ENCODE measurements around the gene TUBA4A. TPM values are rescaled to one million over a fixed set of nuclear protein-coding genes. Genes with fewer than 3 reads are reported as not detected.
"Not testable (repeated sequence)": the region's sequence is repeated elsewhere in the genome, so short reads cannot be mapped to it uniquely, and the experiment has no call there.

The TUBA4A gene
- total RNA-seq, 2 experiments from 2014 or later, result 237 to 266 TPM

DNA sequence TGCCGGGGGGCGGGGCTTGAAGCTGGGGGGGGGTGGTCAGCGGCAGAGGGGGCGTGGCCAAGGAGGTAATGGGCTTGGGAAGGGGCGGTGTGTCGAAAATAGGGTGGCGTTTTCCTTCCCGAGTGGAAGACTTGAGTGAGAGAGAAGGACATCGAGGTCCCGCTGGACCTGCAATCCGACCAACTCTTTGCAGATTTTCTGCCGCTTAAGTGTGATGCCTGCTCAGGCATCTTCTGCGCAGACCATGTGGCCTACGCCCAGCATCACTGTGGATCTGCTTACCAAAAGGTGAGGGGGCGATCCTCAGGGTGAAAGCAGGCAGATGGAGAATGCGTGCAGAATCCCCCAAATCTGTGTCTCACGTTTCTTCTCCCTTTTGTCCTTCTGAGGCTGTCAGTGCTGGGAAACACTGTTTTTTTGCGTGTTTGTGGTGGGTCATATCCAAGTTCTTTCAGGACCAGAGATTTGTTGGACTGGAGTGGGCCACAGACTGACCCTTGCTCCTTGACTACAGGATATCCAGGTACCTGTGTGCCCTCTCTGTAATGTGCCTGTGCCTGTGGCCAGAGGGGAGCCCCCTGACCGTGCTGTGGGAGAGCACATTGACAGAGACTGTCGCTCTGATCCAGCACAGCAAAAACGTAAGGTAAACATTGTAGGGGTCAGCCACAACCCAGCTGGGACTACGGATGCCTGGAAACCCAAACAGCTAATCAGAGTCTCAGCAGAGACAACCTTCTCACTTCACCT, 46.4 kb downstream of the TUBA4A start:
- Mint-ChIP-seq H3K4me1 (peaks cover 47% of the 10 kb centered on the region), H3K4me3 (peak overlapping the region; percentile 85), H3K9me3 (peaks cover 7% of the 10 kb centered on the region), H3K36me3 (peaks cover 16% of the 10 kb centered on the region), H3K27ac (peak overlapping the region; percentile 93), H3K27me3 (no peaks in the 10 kb centered on the region)
- ATAC-seq (ENCODE audit: low read depth), result no peak
- DNase-seq, result no peak
- POLR2A ChIA-PET, result interaction anchor here (1.4 to 5.2 kb wide), 13 partner anchors 10 to 72 kb away, joined by 5 to 92 read pairs (median 14); partner anchors contain the start of genes ANKZF1, ATG9A, CNPPD1 and DNAJB2

DNA sequence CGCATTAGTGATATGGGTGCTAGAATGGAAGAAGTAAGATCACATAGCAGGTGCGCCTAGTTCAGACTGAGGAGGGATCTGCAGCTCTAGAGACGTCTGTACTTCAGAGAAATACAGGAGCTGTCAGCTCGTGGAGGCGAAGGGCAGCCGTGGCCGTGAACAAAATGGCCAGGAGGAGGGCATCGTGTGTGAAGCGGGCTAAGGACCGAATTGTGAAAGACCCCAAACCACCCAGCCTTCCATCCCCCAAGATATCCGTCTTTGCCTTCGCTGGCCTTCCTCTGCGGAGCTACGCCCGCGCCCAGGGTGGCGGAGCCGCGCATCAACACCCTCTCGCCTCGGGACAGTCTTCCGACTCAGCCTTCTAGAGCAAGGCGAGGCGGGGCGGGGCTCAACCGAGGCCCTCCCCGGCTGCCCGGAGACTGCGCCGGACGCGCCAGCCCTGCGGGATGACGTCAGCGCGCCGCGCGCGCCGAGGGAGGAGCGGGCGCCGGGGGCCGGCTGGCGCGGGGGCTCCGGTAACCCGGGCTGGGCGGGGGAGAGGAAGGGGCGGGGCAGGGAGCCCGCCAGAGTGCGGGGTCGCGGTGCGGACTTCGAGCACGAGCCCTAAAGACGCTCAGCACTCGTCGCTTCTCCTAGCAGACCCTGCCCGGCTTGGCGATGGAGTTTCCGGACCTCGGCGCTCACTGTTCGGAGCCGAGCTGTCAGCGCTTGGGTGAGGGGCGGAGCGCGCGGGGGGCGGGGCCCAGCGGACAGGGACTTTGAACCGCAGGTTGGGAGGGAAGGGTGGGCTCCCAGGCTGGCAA, 47.2 kb downstream of the TUBA4A start, which contains the start of gene ZFAND2B:
Gene ZFAND2B, plus strand, starts transcription at position 455 of the 806 bp plus-strand sequence. Its CDS starts 206 bp downstream, at position 661.
- POLR2A ChIA-PET, result interaction anchor here (0.6 to 5.2 kb wide), 17 partner anchors 9 to 72 kb away, joined by 3 to 92 read pairs (median 8); partner anchors contain the start of genes ANKZF1, ATG9A, CNPPD1 and DNAJB2
- DNase-seq (peak; percentile 99), ATAC-seq (ENCODE audit: low read depth) (peak; percentile 97)
- Mint-ChIP-seq H3K9me3 (peaks cover 7% of the 10 kb centered on the region), H3K27me3 (no peaks in the 10 kb centered on the region), H3K4me3 (peak within 1 kb of the TSS; percentile 85), H3K36me3 (peaks cover 15% of the 10 kb centered on the region), H3K27ac (peak within 1 kb of the TSS; percentile 93), H3K4me1 (peaks cover 47% of the 10 kb centered on the region)

DNA sequence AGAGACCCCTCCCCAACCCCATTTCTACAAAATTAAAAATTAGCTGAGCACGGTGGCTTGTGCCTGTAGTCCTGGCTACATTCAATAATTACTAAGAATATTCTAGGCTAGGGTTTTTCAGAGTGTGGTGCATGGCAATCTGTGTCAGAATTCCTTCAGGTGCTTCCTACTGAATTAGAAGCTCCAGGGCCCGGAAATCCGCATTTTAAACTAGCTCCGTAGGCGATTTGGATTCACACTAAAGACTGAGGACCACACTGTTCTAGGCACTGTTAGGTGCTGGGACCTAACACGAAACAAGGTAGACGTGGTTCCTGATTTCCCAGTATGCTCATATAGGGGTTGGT, 47.8 kb downstream of the TUBA4A start:
- peaks cover 13% of the 10 kb centered on the region for H3K36me3 Mint-ChIP-seq
- POLR2A ChIA-PET, result interaction anchor here (0.6 to 5.2 kb wide), 15 partner anchors 9 to 73 kb away, joined by 4 to 92 read pairs (median 9); partner anchors contain the start of genes ANKZF1, ATG9A, CNPPD1 and DNAJB2
- peaks cover 42% of the 10 kb centered on the region for H3K4me1 Mint-ChIP-seq
- DNase-seq, result no peak
- H3K27ac Mint-ChIP-seq, result peak overlapping the region; percentile 93
- peak overlapping the region; percentile 85 for H3K4me3 Mint-ChIP-seq
- no peaks in the 10 kb centered on the region for H3K27me3 Mint-ChIP-seq
- peaks cover 9% of the 10 kb centered on the region for H3K9me3 Mint-ChIP-seq
- ATAC-seq (ENCODE audit: low read depth), result no peak

DNA sequence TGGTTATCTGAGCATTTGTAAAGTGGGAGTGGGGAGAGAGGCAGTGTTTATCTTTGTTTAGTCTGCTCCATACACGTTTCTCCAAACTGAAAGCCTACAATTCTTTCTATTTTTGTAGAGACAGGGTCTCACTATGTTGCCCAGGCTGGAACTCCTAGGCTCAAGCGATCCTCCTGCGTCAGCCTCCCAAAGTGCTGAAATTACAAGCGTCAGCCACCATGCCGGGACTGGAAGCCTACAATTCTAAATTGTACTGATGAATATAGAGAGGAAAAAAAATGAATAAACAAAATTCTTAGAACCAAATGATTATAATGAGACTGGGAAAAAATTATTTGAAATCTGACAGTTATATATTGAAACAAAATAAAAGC, 48.6 kb downstream of the TUBA4A start:
- no peak for ATAC-seq (ENCODE audit: low read depth)

DNA sequence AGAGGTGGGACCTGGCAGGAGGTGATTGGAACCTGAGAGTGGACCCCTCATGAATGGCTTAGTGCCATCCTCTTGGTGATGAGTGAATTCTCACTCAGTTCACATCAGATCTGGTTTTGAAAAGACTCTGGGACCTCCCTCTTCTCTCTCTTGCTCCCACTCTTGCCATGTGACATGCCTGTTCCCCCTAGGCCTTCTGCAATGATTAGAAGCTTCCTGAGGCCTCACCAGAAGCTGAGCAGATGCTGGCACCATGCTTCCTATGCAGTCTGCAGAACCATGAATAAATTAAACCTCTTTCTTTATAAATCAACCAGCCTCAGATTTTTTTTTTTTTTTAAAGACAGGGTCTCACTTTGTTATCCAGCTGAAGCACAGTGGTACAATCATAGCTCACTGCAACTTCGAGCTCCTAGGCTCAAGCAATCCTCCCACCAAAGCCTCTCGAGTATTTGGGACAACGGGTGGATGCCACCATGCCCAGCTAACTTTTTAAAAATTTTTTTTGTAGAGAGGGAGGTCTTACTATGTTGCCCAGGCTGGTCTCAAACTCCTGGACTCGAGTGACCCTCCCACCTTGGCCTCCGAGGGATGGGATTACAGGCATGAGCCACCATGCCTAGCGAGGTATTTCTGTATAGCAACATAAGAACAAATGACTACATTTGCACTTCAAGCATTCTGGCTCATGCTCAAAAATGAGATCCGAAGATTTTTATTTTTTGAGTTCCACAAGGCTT, 49.1 kb downstream of the TUBA4A start:
- Mint-ChIP-seq H3K27ac (no peak overlapping the region), H3K4me1 (peaks cover 39% of the 10 kb centered on the region), H3K36me3 (peaks cover 10% of the 10 kb centered on the region), H3K27me3 (no peaks in the 10 kb centered on the region), H3K4me3 (no peak overlapping the region), H3K9me3 (peaks cover 10% of the 10 kb centered on the region)
- ATAC-seq (ENCODE audit: low read depth), result no peak
- POLR2A ChIA-PET, result interaction anchor here (1.4 to 3.3 kb wide), 3 partner anchors 23 to 49 kb away, joined by 4 to 73 read pairs (median 4); partner anchors contain the start of gene TUBA4A
- DNase-seq, result no peak

More for the DNA sequence above, 48.6 kb downstream of the TUBA4A start:
- Mint-ChIP-seq H3K27me3 (no peaks in the 10 kb centered on the region), H3K4me3 (no peak overlapping the region), H3K36me3 (peaks cover 12% of the 10 kb centered on the region), H3K9me3 (peaks cover 10% of the 10 kb centered on the region), H3K27ac (peak overlapping the region; percentile 93), H3K4me1 (peaks cover 44% of the 10 kb centered on the region)
- POLR2A ChIA-PET, result interaction anchor here (2.0 to 5.2 kb wide), 3 partner anchors 8 to 29 kb away, joined by 9 to 92 read pairs (median 73); partner anchors contain the start of gene CNPPD1
- no peak for DNase-seq

DNA sequence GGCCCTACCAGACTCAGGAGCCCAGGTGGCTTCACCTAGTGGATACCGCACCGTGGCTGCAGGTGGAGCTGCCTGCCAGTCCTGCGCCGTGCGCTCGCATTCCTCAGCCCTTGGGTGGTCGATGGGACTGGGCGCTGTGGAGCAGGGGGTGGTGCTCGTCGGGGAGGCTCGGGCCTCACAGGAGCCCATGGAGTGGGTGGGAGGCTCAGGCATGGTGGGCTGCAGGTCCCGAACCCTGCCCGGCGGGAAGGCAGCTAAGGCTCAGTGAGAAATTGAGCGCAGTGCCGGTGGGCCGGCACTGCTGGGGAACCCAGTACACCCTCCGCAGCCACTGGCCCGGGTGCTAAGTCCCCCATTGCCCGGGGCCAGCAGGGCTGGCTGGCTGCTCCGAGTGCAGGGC, 52.4 kb downstream of the TUBA4A start:
- ATAC-seq (ENCODE audit: low read depth); H3K9me3 Mint-ChIP-seq; H3K4me3 Mint-ChIP-seq; H3K27me3 Mint-ChIP-seq; H3K36me3 Mint-ChIP-seq; DNase-seq: not testable (repeated sequence)
- peak overlapping the region; percentile 92 for H3K27ac Mint-ChIP-seq
- peaks cover 23% of the 10 kb centered on the region for H3K4me1 Mint-ChIP-seq
- POLR2A ChIA-PET, result interaction anchor here (1.1 to 3.0 kb wide), 10 partner anchors 8 to 78 kb away, joined by 3 to 63 read pairs (median 7); partner anchors contain the start of genes ABCB6, ANKZF1, ATG9A and DNAJB2

DNA sequence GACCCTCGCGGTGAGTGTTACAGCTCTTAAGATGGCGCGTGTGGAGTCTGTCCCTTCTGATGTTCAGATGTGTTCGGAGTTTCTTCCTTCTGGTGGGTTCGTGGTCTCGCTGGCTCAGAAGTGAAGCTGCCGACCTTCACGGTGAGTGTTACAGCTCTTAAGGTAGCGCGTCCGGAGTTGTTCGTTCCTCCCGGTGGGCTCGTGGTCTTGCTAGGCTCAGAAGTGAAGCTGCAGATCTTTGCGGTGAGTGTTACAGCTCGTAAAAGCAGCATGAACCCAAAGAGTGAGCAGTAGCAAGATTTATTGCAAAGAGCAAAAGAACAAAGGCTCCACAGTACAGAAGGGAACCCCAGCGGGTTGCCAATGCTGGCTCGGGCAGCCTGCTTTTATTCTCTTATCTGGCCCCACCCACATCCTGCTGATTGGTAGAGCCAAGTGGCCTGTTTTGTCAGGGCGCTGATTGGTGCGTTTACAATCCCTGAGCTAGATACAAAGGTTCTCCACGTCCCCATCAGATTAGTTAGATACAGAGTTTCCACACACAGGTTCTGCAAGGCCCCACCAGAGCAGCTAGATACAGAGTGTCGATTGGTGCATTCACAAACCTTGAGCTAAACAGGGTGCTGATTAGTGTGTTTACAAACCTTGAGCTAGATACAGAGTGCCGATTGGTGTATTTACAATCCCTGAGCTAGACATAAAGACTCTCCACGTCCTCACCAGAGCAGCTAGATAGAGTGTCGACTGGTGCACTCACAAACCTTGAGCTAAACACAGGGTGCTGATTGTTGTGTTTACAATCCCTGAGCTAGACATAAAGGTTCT, 53.0 kb downstream of the TUBA4A start:
- DNase-seq, result peak; percentile 58
- ATAC-seq (ENCODE audit: low read depth); H3K36me3 Mint-ChIP-seq; H3K27me3 Mint-ChIP-seq; H3K9me3 Mint-ChIP-seq: not testable (repeated sequence)
- Mint-ChIP-seq H3K4me1 (peaks cover 20% of the 10 kb centered on the region), H3K27ac (peak overlapping the region; percentile 92), H3K4me3 (peak overlapping the region; percentile 81)
- POLR2A ChIA-PET, result interaction anchor here (0.6 to 3.0 kb wide), 16 partner anchors 9 to 304 kb away, joined by 3 to 63 read pairs (median 4); partner anchors contain the start of genes ABCB6, ANKZF1, ATG9A and CNPPD1

Small RNA genes lying within 50 kb of the gene (microRNA-seq; reads per million reads assigned to microRNA genes)
- not detected for gene MIR153-1

Other genes with a start within 250 kb of the TUBA4A start
- gene CFAP65, start 212.4 kb downstream of the TUBA4A start, total RNA-seq, result not detected
- gene IHH, start 193.0 kb downstream of the TUBA4A start, total RNA-seq, result not detected
- gene NHEJ1, start 93.1 kb downstream of the TUBA4A start, total RNA-seq, result 10 to 100 TPM; 16.7 to 17.1 TPM
- 1 to 10 TPM; 4.4 to 4.7 TPM for gene SLC23A3, start 83.9 kb downstream of the TUBA4A start, total RNA-seq
- 10 to 100 TPM; 77.3 to 77.6 TPM for gene CNPPD1, start 77.0 kb downstream of the TUBA4A start, total RNA-seq
- gene RETREG2, start 75.6 kb downstream of the TUBA4A start, total RNA-seq, result 100 to 1,000 TPM; 129 TPM
- gene ZFAND2B, start 47.1 kb downstream of the TUBA4A start, total RNA-seq, result 10 to 100 TPM; 68.1 to 69.8 TPM
- 10 to 100 TPM; 13.1 to 14.3 TPM for gene ABCB6, start 35.0 kb downstream of the TUBA4A start, total RNA-seq
- gene ATG9A, start 24.3 kb downstream of the TUBA4A start, total RNA-seq, result 10 to 100 TPM; 56.0 to 62.1 TPM
- 100 to 1,000 TPM; 170 to 177 TPM for gene ANKZF1, start 24.1 kb downstream of the TUBA4A start, total RNA-seq
- gene GLB1L, start 8.5 kb downstream of the TUBA4A start, total RNA-seq, result 1 to 10 TPM; 3.3 to 4.1 TPM
- gene STK16, start 8.4 kb downstream of the TUBA4A start, total RNA-seq, result 10 to 100 TPM; 34.0 to 36.0 TPM
- not detected for gene TUBA4B, start 675 bp downstream of the TUBA4A start, total RNA-seq
- gene DNAJB2, start 25.4 kb upstream of the TUBA4A start, total RNA-seq, result 10 to 100 TPM; 65.9 to 67.5 TPM
- not detected for gene PTPRN, start 55.5 kb upstream of the TUBA4A start, total RNA-seq
- gene RESP18, start 78.8 kb upstream of the TUBA4A start, total RNA-seq, result not detected
- gene DNPEP, start 134.0 kb upstream of the TUBA4A start, total RNA-seq, result 10 to 100 TPM; 63.2 to 69.0 TPM
- gene DES, start 164.5 kb upstream of the TUBA4A start, total RNA-seq, result not detected
- 10 to 100 TPM; 18.1 to 23.6 TPM for gene SPEG, start 180.9 kb upstream of the TUBA4A start, total RNA-seq
- 10 to 100 TPM; 31.3 to 32.6 TPM for gene GMPPA, start 245.0 kb upstream of the TUBA4A start, total RNA-seq

Data from activated naive CD8-positive, alpha-beta T cell treated with anti-CD3 and anti-CD28 coated beads, Interleukin-2, amount 10 ng/mL, durations not matched to agents 7 days and 5 days (primary cell).